ENCODE data around the gene LTK. TPM values are rescaled to one million over a fixed set of nuclear protein-coding genes. Genes with fewer than 3 reads are reported as not detected.

LTK gene
- total RNA-seq, 1 experiment from 2014 or later: not detected

DNA sequence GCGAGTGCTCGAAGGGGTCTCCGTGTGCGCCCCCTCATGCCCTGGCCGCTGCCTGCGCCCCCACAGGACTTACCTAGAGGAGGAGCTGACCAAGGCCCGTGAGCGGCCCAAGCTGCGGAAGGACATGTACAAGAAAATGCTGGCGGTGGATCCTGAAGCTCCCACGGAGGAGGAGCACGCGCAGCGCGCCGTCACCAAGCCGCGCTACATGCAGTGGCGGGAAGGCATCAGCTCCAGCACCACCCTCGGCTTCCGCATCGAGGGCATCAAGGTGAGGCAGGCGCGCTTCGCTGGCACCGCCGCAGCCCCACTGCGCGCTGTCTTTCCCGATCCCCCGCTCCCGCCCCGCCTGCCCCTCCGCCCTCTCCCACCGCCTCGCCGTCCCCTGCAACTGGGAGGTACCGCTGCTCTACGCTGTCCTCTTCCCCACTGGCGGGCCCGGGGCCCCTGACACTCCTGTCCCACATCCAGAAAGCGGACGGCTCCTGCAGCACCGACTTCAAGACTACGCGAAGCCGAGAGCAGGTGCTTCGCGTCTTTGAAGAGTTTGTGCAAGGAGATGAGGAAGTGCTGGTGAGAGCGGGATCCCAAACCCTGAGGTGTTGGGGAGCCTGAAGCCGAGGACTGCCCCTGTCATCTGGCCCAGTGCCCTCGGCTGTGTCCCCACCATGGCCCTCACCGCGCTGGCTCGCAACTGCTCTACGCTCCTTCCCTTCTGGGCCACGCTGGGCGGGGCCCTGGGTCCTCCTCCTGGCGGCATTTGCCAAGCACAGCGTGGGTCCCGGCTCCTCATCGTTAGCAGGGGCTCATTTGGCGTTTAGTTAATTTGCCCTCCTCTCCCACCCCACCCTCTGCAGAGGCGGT, 11.5 kb downstream of the LTK start:
- H3K36me3 ChIP-seq (ENCODE audit: control insufficient read depth, insufficient read depth, low read length): no peaks in the 10 kb centered on the region
- H3K4me1 ChIP-seq (ENCODE audit: control insufficient read depth, insufficient read depth, low read length): no peaks in the 10 kb centered on the region
- H3K27me3 ChIP-seq (ENCODE audit: control insufficient read depth, insufficient read depth, low read length): no peaks in the 10 kb centered on the region
- no peaks in the 10 kb centered on the region for H3K9me3 ChIP-seq (ENCODE audit: control insufficient read depth, insufficient read depth, low read depth, low read length)
- ATAC-seq (no peak), DNase-seq (ENCODE audit: low read depth, low spot score) (no peak)
- no peak overlapping the region for H3K4me3 ChIP-seq (ENCODE audit: low read depth in 2 of 2, low read length in 2 of 2)
- in situ Hi-C loops (cut with HindIII; ENCODE audit: low pct_unique_long_range_greater_than_20kb, low sequenced_read_pairs) (no loop called here), intact Hi-C loops (cut with micrococcal nuclease; ENCODE audit: unreplicated experiment) (no loop called here)
- no TSS peak for BruUV-seq (replicated peaks)
- H3K27ac ChIP-seq (ENCODE audit: low read length): no peak overlapping the region
- ChIA-PET CTCF (no interaction called here), POLR2A (interaction anchor here (0.6 kb wide), 1 partner anchor 12 kb away, joined by 5 read pairs; no protein-coding TSS in a partner anchor)
- TF ChIP-seq, protein P1, sequence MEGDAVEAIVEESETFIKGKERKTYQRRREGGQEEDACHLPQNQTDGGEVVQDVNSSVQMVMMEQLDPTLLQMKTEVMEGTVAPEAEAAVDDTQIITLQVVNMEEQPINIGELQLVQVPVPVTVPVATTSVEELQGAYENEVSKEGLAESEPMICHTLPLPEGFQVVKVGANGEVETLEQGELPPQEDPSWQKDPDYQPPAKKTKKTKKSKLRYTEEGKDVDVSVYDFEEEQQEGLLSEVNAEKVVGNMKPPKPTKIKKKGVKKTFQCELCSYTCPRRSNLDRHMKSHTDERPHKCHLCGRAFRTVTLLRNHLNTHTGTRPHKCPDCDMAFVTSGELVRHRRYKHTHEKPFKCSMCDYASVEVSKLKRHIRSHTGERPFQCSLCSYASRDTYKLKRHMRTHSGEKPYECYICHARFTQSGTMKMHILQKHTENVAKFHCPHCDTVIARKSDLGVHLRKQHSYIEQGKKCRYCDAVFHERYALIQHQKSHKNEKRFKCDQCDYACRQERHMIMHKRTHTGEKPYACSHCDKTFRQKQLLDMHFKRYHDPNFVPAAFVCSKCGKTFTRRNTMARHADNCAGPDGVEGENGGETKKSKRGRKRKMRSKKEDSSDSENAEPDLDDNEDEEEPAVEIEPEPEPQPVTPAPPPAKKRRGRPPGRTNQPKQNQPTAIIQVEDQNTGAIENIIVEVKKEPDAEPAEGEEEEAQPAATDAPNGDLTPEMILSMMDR (IDR thresholded peaks at IDR 0.05): no peak
- no peak for TF ChIP-seq POLR2AphosphoS5 (IDR thresholded peaks at IDR 0.05; ENCODE audit: low read depth, low read length)
- TF ChIP-seq TCF7L2 (IDR thresholded peaks at IDR 0.05; ENCODE audit: low read depth, low read length): no peak
- TF ChIP-seq, protein P2, sequence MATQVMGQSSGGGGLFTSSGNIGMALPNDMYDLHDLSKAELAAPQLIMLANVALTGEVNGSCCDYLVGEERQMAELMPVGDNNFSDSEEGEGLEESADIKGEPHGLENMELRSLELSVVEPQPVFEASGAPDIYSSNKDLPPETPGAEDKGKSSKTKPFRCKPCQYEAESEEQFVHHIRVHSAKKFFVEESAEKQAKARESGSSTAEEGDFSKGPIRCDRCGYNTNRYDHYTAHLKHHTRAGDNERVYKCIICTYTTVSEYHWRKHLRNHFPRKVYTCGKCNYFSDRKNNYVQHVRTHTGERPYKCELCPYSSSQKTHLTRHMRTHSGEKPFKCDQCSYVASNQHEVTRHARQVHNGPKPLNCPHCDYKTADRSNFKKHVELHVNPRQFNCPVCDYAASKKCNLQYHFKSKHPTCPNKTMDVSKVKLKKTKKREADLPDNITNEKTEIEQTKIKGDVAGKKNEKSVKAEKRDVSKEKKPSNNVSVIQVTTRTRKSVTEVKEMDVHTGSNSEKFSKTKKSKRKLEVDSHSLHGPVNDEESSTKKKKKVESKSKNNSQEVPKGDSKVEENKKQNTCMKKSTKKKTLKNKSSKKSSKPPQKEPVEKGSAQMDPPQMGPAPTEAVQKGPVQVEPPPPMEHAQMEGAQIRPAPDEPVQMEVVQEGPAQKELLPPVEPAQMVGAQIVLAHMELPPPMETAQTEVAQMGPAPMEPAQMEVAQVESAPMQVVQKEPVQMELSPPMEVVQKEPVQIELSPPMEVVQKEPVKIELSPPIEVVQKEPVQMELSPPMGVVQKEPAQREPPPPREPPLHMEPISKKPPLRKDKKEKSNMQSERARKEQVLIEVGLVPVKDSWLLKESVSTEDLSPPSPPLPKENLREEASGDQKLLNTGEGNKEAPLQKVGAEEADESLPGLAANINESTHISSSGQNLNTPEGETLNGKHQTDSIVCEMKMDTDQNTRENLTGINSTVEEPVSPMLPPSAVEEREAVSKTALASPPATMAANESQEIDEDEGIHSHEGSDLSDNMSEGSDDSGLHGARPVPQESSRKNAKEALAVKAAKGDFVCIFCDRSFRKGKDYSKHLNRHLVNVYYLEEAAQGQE (IDR thresholded peaks at IDR 0.05; ENCODE audit: insufficient read depth in 1 of 2, low read depth in 2 of 2, low read length in 1 of 2): no peak
- no peak for TF ChIP-seq SIN3A (IDR thresholded peaks at IDR 0.05; ENCODE audit: borderline replicate concordance, insufficient read depth, low read depth, low read length)

DNA sequence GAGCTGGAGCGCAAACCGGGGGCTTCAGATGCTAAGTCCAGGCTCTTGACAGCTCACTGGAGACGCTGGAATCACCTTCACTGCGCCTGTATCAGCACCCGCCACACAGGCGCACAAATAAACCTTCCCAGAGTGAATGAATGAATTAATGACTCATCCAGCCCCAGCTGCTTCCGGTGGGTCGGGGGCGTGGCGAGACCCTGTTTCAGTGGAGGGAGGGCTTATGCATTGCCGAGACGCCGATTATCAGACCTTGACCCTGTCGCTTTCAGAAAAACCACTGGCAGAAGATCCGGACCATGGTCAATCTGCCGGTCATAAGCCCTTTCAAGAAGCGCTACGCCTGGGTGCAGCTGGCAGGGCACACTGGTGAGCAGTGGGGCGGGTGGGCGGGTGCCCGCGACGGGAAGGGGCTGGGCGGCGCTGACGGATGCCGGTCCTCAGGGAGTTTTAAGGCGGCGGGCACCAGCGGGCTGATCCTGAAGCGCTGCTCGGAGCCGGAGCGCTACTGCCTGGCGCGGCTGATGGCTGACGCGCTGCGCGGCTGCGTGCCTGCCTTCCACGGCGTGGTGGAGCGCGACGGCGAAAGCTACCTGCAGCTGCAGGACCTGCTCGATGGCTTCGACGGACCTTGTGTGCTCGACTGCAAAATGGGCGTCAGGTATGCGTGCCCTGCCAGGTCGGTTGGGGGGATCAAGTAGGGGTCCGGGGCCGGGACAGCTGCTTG, 12.3 kb downstream of the LTK start:
- no peaks in the 10 kb centered on the region for H3K9me3 ChIP-seq (ENCODE audit: control insufficient read depth, insufficient read depth, low read depth, low read length)
- H3K4me1 ChIP-seq (ENCODE audit: control insufficient read depth, insufficient read depth, low read length): no peaks in the 10 kb centered on the region
- ATAC-seq: no peak
- no TSS peak for BruUV-seq (replicated peaks)
- no peak overlapping the region for H3K4me3 ChIP-seq (ENCODE audit: low read depth in 2 of 2, low read length in 2 of 2)
- DNase-seq (ENCODE audit: low read depth, low spot score): no peak
- no peaks in the 10 kb centered on the region for H3K36me3 ChIP-seq (ENCODE audit: control insufficient read depth, insufficient read depth, low read length)
- ChIA-PET POLR2A (no interaction called here), CTCF (no interaction called here)
- intact Hi-C loops (cut with micrococcal nuclease; ENCODE audit: unreplicated experiment) (no loop called here), in situ Hi-C loops (cut with HindIII; ENCODE audit: low pct_unique_long_range_greater_than_20kb, low sequenced_read_pairs) (no loop called here)
- no peaks in the 10 kb centered on the region for H3K27me3 ChIP-seq (ENCODE audit: control insufficient read depth, insufficient read depth, low read length)
- TF ChIP-seq, protein P2 (IDR thresholded peaks at IDR 0.05; ENCODE audit: insufficient read depth in 1 of 2, low read depth in 2 of 2, low read length in 1 of 2): no peak
- TF ChIP-seq SIN3A (IDR thresholded peaks at IDR 0.05; ENCODE audit: borderline replicate concordance, insufficient read depth, low read depth, low read length) (no peak), TCF7L2 (IDR thresholded peaks at IDR 0.05; ENCODE audit: low read depth, low read length) (no peak), POLR2AphosphoS5 (IDR thresholded peaks at IDR 0.05; ENCODE audit: low read depth, low read length) (no peak)
- TF ChIP-seq, protein P1 (IDR thresholded peaks at IDR 0.05): no peak
- no peak overlapping the region for H3K27ac ChIP-seq (ENCODE audit: low read length)
